WTC11 (cell line): ENCODE data around the gene MAB21L4. TPM values are rescaled to one million over a fixed set of nuclear protein-coding genes. Genes with fewer than 3 reads are reported as not detected.

Experiments
- ATAC-seq: fragments of 200-7000 bp; cut with Tn5 transposase; 2 replicates; pipeline ENCODE4 v1.10.0; 2021; ENCODE audit warnings: mild to moderate bottlenecking, moderate library complexity
- CTCF ChIA-PET: fragments of 300-600 bp; sonication (Branson Sonifier 250); formaldehyde crosslinking; loops from one replicate; lab custom pipeline; 2021; ENCODE audit warnings: antibody characterized with exemption; lab: Charles Lee
- POLR2A ChIA-PET: fragments of 350-600 bp; sonication (Branson Sonifier 250); formaldehyde crosslinking; loops from one replicate; lab custom pipeline; 2021; ENCODE audit warnings: antibody characterized with exemption; lab: Charles Lee
- DNase-seq: peaks from one replicate; pipeline ENCODE4 v3.0.0; 2021; ENCODE audit warnings: low spot score
- H3K27ac Mint-ChIP-seq: 2 replicates; pipeline ENCODE4 v1.8.0; 2021; ENCODE audit warnings: mixed read lengths
- H3K27me3 Mint-ChIP-seq: 2 replicates; pipeline ENCODE4 v1.8.0; 2021; ENCODE audit warnings: low read depth, mild to moderate bottlenecking, moderate library complexity, mixed read lengths
- H3K36me3 Mint-ChIP-seq: 2 replicates; pipeline ENCODE4 v1.8.0; 2021; ENCODE audit warnings: mixed read lengths
- H3K4me1 Mint-ChIP-seq: 2 replicates; pipeline ENCODE4 v1.8.0; 2022; ENCODE audit warnings: mixed read lengths
- H3K4me3 Mint-ChIP-seq: 2 replicates; pipeline ENCODE4 v1.8.0; 2021; ENCODE audit warnings: mild to moderate bottlenecking, moderate library complexity, mixed read lengths
- H3K9me3 Mint-ChIP-seq: 2 replicates; pipeline ENCODE4 v1.8.0; 2021; ENCODE audit warnings: mixed read lengths
- GABPB1 ChIP-seq: sonication (generic); formaldehyde crosslinking; IDR thresholded peaks from 2 replicates; pipeline ENCODE4 v1.8.1; 2023; ENCODE audit warnings: mild to moderate bottlenecking, missing genetic modification reagents
- HMGA2 ChIP-seq: fragments of 250-450 bp; sonication (Bioruptor Pico); IDR thresholded peaks from 2 replicates; pipeline ENCODE4 v1.4.0; 2021; ENCODE audit warnings: mild to moderate bottlenecking, moderate library complexity
- KAT7 ChIP-seq: sonication (generic); formaldehyde crosslinking; IDR thresholded peaks from 2 replicates; pipeline ENCODE4 v1.8.1; 2023; ENCODE audit warnings: missing genetic modification reagents, mild to moderate bottlenecking, borderline replicate concordance
- NR3C1 ChIP-seq: sonication (generic); formaldehyde crosslinking; conservative IDR thresholded peaks from 2 replicates; pipeline ENCODE4 v1.8.1; 2023; ENCODE audit warnings: low read depth, mild to moderate bottlenecking, missing genetic modification reagents
- SMAD3 ChIP-seq: sonication (generic); formaldehyde crosslinking; IDR thresholded peaks from 2 replicates; pipeline ENCODE4 v1.8.0; 2022; ENCODE audit warnings: missing genetic modification reagents, mild to moderate bottlenecking, borderline replicate concordance
- TEAD4 ChIP-seq: sonication (generic); formaldehyde crosslinking; IDR thresholded peaks from 2 replicates; pipeline ENCODE4 v1.8.0; 2022; ENCODE audit warnings: mild to moderate bottlenecking, missing genetic modification reagents
- ZNF138 ChIP-seq: sonication (generic); formaldehyde crosslinking; conservative IDR thresholded peaks from 2 replicates; pipeline ENCODE4 v1.8.1; 2022; ENCODE audit warnings: mild to moderate bottlenecking, moderate library complexity, missing genetic modification reagents
- ZNF232 ChIP-seq: sonication (generic); formaldehyde crosslinking; IDR thresholded peaks from 2 replicates; pipeline ENCODE4 v1.8.0; 2022; ENCODE audit warnings: mild to moderate bottlenecking, missing genetic modification reagents
- ZNF317 ChIP-seq: sonication (generic); formaldehyde crosslinking; IDR thresholded peaks from 2 replicates; pipeline ENCODE4 v1.8.1; 2023; ENCODE audit warnings: low read depth, mild to moderate bottlenecking, moderate library complexity, missing genetic modification reagents, borderline replicate concordance
- ZNF416 ChIP-seq: fragments of 250-450 bp; sonication (Bioruptor Pico); IDR thresholded peaks from 2 replicates; pipeline ENCODE4 v1.9.0; 2021; ENCODE audit warnings: mild to moderate bottlenecking, inconsistent platforms
- total RNA-seq: library from RNA; stranded (reverse); gene quantifications from 3 replicates; pipeline ENCODE4 v1.2.3, GENCODE V29; 2021
- TF ChIP-seq, protein P1 (sequence below): sonication (generic); formaldehyde crosslinking; IDR thresholded peaks from 2 replicates; pipeline ENCODE4 v1.8.1; 2022; ENCODE audit warnings: low read depth, mild to moderate bottlenecking, moderate library complexity, missing genetic modification reagents, borderline replicate concordance
- TF ChIP-seq, protein P2 (sequence below): fragments of 200-600 bp; IDR thresholded peaks from 2 replicates; pipeline ENCODE4 v1.8.0; 2022; ENCODE audit warnings: antibody characterized with exemption
- TF ChIP-seq, protein P3 (sequence below): sonication (generic); formaldehyde crosslinking; IDR thresholded peaks from 2 replicates; pipeline ENCODE4 v1.8.1; 2022; ENCODE audit warnings: missing genetic modification reagents, borderline replicate concordance
- TF ChIP-seq, protein P4 (sequence below): sonication (generic); formaldehyde crosslinking; IDR thresholded peaks from 2 replicates; pipeline ENCODE4 v1.8.0; 2023; ENCODE audit warnings: missing genetic modification reagents
- TF ChIP-seq, protein P5 (sequence below): fragments of 250-450 bp; sonication (Bioruptor Pico); IDR thresholded peaks from 2 replicates; pipeline ENCODE4 v1.9.0; 2021; ENCODE audit warnings: moderate library complexity, mild to moderate bottlenecking, inconsistent platforms, borderline replicate concordance
- TF ChIP-seq, protein P6 (sequence below): sonication (generic); formaldehyde crosslinking; conservative IDR thresholded peaks from 2 replicates; pipeline ENCODE4 v1.8.1; 2023; ENCODE audit warnings: mild to moderate bottlenecking, low read depth, missing genetic modification reagents, moderate library complexity
- TF ChIP-seq, protein P7 (sequence below): fragments of 250-450 bp; sonication (Bioruptor Pico); IDR thresholded peaks from 2 replicates; pipeline ENCODE4 v1.9.0; 2021; ENCODE audit warnings: mild to moderate bottlenecking

The MAB21L4 gene
- total RNA-seq, 1 experiment from 2014 or later: not detected

DNA sequence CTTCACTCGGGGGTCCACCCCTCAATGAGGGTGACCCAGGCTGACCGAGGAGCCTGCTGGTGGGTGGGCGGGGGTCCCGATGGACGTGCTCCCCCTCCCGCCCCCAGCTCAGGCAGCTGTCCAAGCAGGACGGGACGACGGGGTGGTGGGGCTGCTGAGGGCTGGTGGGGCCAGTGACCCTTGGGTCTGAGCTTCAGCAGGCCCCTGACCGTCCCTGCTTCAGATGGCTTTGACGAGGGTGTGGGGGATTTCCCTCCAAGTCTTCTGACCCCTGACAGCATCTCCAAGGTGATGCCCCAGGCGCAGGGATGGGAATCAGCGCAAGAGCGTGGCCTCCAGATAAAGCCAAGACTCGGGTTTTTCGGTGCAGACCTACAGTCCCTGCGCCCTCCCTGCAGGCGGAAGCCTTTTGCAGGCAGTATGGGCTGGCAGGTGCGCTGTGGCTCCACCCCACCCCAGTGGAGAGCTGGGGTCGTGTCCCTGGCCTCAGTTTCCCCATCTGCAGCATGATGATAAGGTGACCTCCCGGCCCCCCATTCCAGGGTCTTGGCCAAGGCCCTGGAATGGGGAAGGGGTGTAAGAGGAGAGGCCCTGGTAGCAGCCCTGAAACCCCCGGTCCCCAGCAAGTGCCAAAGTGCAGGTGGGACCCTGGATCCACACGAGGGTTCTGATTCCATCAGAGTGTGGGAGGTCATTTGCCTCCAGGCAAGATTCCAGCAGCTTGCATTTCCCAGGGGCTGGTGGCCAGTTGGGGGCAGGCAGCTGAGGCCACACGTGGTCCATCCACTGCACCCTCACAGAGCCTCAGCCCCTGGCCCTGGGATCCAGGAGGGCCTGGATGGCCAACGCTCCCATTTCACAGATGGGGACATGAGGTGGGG, 18.9 kb upstream of the MAB21L4 start:
- peaks cover 6% of the 10 kb centered on the region for H3K27me3 Mint-ChIP-seq
- H3K4me1 Mint-ChIP-seq: no peaks in the 10 kb centered on the region
- TF ChIP-seq, protein P1, sequence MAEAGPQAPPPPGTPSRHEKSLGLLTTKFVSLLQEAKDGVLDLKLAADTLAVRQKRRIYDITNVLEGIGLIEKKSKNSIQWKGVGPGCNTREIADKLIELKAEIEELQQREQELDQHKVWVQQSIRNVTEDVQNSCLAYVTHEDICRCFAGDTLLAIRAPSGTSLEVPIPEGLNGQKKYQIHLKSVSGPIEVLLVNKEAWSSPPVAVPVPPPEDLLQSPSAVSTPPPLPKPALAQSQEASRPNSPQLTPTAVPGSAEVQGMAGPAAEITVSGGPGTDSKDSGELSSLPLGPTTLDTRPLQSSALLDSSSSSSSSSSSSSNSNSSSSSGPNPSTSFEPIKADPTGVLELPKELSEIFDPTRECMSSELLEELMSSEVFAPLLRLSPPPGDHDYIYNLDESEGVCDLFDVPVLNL (CRISPR knock-in tag): no peak
- TF ChIP-seq NR3C1: no peak
- TF ChIP-seq TEAD4 (CRISPR knock-in tag): no peak
- TF ChIP-seq, protein P2, sequence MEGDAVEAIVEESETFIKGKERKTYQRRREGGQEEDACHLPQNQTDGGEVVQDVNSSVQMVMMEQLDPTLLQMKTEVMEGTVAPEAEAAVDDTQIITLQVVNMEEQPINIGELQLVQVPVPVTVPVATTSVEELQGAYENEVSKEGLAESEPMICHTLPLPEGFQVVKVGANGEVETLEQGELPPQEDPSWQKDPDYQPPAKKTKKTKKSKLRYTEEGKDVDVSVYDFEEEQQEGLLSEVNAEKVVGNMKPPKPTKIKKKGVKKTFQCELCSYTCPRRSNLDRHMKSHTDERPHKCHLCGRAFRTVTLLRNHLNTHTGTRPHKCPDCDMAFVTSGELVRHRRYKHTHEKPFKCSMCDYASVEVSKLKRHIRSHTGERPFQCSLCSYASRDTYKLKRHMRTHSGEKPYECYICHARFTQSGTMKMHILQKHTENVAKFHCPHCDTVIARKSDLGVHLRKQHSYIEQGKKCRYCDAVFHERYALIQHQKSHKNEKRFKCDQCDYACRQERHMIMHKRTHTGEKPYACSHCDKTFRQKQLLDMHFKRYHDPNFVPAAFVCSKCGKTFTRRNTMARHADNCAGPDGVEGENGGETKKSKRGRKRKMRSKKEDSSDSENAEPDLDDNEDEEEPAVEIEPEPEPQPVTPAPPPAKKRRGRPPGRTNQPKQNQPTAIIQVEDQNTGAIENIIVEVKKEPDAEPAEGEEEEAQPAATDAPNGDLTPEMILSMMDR: peak; percentile 30; the same call in 1 of the 2 replicates
- TF ChIP-seq ZNF232 (CRISPR knock-in tag): no peak
- TF ChIP-seq ZNF317 (CRISPR knock-in tag): no peak
- TF ChIP-seq HMGA2 (CRISPR knock-in tag): no peak
- DNase-seq (no peak), ATAC-seq (no peak)
- CTCF ChIA-PET: interaction anchor here (0.5 to 4.3 kb wide), 67 partner anchors 8 to 1172 kb away, joined by 3 to 38 read pairs (median 4); partner anchors contain the start of genes CROCC2, HDLBP, KIF1A and MAB21L4
- H3K4me3 Mint-ChIP-seq: no peak overlapping the region; the same call in 1 of the 2 replicates
- H3K27ac Mint-ChIP-seq: no peak overlapping the region
- POLR2A ChIA-PET: interaction anchor here (1.0 to 1.6 kb wide), 5 partner anchors 12 to 123 kb away, joined by 3 read pairs; no protein-coding TSS in a partner anchor
- H3K36me3 Mint-ChIP-seq: no peaks in the 10 kb centered on the region
- H3K9me3 Mint-ChIP-seq: no peaks in the 10 kb centered on the region

DNA sequence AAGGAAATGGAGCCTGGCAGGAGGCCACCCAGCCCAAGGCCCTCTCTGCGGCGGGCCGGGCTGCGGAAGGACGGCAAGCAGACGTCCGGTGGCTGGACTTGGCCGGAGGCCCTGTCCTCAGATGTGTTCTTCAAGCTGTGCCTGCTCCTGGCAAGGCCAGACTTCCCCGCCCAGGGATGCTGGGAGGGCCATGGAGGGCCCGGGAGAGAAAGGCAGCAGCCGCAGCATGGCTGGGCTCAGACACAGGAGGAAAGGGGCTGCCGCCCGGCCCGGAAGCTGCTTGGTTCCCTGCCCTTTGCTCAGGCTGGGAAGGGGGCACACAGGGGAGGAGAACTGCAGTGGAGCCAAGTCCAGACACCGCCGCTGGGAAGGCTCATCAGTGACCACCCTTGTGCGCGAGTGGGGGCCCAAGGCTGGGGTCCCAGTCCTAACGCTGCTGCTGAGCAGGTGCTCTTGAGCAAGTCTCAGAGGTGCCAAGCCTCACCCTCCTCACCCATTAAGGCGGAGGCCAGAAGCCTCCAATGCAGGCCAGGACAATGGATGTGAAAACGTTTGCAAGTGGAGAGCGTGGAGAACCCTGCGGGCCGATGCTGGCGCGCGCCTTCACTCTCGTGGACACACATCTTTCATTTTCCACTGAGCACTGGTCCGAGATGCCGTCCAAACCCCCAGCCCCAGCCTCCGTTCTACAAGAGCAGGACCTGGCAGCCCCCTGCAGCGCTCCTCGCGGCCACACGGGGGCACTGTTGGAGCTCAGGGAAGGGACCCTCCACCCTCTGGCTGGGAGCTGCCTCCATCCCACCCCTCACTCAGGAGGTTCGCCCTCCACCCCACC, 18.1 kb upstream of the MAB21L4 start:
- CTCF ChIA-PET: interaction anchor here (0.5 to 4.3 kb wide), 65 partner anchors 8 to 1171 kb away, joined by 3 to 38 read pairs (median 4); partner anchors contain the start of genes CROCC2, HDLBP, KIF1A and MAB21L4
- Mint-ChIP-seq H3K36me3 (no peaks in the 10 kb centered on the region), H3K27me3 (peaks cover 6% of the 10 kb centered on the region), H3K9me3 (no peaks in the 10 kb centered on the region), H3K27ac (no peak overlapping the region), H3K4me3 (no peak overlapping the region), H3K4me1 (no peaks in the 10 kb centered on the region)
- peak; percentile 75 for ATAC-seq
- DNase-seq: peak; percentile 95
- POLR2A ChIA-PET: interaction anchor here (1.0 to 1.6 kb wide), 5 partner anchors 13 to 124 kb away, joined by 3 read pairs; no protein-coding TSS in a partner anchor
- no peak for TF ChIP-seq ZNF138 (CRISPR knock-in tag)
- TF ChIP-seq NR3C1: no peak
- TF ChIP-seq, protein P3, sequence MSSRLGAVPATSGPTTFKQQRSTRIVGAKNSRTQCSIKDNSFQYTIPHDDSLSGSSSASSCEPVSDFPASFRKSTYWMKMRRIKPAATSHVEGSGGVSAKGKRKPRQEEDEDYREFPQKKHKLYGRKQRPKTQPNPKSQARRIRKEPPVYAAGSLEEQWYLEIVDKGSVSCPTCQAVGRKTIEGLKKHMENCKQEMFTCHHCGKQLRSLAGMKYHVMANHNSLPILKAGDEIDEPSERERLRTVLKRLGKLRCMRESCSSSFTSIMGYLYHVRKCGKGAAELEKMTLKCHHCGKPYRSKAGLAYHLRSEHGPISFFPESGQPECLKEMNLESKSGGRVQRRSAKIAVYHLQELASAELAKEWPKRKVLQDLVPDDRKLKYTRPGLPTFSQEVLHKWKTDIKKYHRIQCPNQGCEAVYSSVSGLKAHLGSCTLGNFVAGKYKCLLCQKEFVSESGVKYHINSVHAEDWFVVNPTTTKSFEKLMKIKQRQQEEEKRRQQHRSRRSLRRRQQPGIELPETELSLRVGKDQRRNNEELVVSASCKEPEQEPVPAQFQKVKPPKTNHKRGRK (CRISPR knock-in tag): no peak
- TF ChIP-seq, protein P4, sequence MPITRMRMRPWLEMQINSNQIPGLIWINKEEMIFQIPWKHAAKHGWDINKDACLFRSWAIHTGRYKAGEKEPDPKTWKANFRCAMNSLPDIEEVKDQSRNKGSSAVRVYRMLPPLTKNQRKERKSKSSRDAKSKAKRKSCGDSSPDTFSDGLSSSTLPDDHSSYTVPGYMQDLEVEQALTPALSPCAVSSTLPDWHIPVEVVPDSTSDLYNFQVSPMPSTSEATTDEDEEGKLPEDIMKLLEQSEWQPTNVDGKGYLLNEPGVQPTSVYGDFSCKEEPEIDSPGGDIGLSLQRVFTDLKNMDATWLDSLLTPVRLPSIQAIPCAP (CRISPR knock-in tag): no peak
- TF ChIP-seq, protein P5, sequence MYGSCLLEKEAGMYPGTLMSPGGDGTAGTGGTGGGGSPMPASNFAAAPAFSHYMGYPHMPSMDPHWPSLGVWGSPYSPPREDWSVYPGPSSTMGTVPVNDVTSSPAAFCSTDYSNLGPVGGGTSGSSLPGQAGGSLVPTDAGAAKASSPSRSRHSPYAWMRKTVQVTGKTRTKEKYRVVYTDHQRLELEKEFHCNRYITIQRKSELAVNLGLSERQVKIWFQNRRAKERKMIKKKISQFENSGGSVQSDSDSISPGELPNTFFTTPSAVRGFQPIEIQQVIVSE (CRISPR knock-in tag): no peak
- TF ChIP-seq, protein P6, sequence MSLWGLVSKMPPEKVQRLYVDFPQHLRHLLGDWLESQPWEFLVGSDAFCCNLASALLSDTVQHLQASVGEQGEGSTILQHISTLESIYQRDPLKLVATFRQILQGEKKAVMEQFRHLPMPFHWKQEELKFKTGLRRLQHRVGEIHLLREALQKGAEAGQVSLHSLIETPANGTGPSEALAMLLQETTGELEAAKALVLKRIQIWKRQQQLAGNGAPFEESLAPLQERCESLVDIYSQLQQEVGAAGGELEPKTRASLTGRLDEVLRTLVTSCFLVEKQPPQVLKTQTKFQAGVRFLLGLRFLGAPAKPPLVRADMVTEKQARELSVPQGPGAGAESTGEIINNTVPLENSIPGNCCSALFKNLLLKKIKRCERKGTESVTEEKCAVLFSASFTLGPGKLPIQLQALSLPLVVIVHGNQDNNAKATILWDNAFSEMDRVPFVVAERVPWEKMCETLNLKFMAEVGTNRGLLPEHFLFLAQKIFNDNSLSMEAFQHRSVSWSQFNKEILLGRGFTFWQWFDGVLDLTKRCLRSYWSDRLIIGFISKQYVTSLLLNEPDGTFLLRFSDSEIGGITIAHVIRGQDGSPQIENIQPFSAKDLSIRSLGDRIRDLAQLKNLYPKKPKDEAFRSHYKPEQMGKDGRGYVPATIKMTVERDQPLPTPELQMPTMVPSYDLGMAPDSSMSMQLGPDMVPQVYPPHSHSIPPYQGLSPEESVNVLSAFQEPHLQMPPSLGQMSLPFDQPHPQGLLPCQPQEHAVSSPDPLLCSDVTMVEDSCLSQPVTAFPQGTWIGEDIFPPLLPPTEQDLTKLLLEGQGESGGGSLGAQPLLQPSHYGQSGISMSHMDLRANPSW (CRISPR knock-in tag): no peak
- no peak for TF ChIP-seq KAT7 (CRISPR knock-in tag)
- no peak for TF ChIP-seq GABPB1
- TF ChIP-seq SMAD3 (CRISPR knock-in tag): 0 out of 2 replicates have a peak, but pooled peaks have one; percentile 17
- no peak for TF ChIP-seq ZNF416 (CRISPR knock-in tag)
- TF ChIP-seq, protein P7, sequence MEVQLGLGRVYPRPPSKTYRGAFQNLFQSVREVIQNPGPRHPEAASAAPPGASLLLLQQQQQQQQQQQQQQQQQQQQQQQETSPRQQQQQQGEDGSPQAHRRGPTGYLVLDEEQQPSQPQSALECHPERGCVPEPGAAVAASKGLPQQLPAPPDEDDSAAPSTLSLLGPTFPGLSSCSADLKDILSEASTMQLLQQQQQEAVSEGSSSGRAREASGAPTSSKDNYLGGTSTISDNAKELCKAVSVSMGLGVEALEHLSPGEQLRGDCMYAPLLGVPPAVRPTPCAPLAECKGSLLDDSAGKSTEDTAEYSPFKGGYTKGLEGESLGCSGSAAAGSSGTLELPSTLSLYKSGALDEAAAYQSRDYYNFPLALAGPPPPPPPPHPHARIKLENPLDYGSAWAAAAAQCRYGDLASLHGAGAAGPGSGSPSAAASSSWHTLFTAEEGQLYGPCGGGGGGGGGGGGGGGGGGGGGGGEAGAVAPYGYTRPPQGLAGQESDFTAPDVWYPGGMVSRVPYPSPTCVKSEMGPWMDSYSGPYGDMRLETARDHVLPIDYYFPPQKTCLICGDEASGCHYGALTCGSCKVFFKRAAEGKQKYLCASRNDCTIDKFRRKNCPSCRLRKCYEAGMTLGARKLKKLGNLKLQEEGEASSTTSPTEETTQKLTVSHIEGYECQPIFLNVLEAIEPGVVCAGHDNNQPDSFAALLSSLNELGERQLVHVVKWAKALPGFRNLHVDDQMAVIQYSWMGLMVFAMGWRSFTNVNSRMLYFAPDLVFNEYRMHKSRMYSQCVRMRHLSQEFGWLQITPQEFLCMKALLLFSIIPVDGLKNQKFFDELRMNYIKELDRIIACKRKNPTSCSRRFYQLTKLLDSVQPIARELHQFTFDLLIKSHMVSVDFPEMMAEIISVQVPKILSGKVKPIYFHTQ: no peak
